ENCODE results near the gene USP15. TPM values are rescaled to one million over a fixed set of nuclear protein-coding genes. Genes with fewer than 3 reads are reported as not detected.
"Not testable (repeated sequence)": the region's sequence is repeated elsewhere in the genome, so short reads cannot be mapped to it uniquely, and the experiment has no call there.

The USP15 gene
- total RNA-seq, 1 experiment from 2014 or later: 25.8 TPM

DNA sequence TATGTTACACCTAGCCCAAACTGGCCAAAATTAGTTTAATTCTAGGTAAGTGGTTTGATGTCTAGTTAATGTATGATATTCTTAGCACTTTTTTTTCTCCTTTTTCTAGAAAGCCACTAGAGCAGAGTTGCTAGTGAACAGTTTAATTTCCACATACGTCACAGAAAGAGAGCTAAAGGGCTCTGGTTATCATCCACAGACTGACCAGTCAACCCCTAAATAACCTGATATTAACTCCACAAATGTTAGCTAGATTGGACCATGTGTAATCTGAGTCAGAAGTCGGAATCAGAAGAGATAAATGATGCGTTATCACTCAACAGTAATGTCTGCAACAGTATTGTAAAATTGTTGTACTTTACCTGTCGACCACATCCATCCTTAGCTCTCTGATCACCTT is 74.9 kb downstream of the USP15 start:
- Histone ChIP-seq H3K4me2 (no peak overlapping the region), H4K20me1 (ENCODE audit: insufficient read depth) (no peaks in the 10 kb centered on the region; the same call in 1 of the 2 replicates), H3K27ac (no peak overlapping the region), H3K4me1 (replicated peaks; ENCODE audit: insufficient read depth) (no peaks in the 10 kb centered on the region), H3K9me2 (ENCODE audit: insufficient read depth) (no peaks in the 10 kb centered on the region), H3K4me3 (no peak overlapping the region), H2AFZ (no peak overlapping the region), H3K79me2 (ENCODE audit: low read depth) (no peaks in the 10 kb centered on the region), H3F3A (ENCODE audit: insufficient read depth, low read depth) (no peaks in the 10 kb centered on the region), H3K27me3 (ENCODE audit: insufficient read depth, low read depth) (no peaks in the 10 kb centered on the region), H3K9me3 (ENCODE audit: insufficient read depth, low read depth) (no peaks in the 10 kb centered on the region), H3K36me3 (ENCODE audit: low read depth) (no peaks in the 10 kb centered on the region)
- intact Hi-C loops (cut with micrococcal nuclease; ENCODE audit: unreplicated experiment): no loop called here
- no TSS peak for BruUV-seq (replicated peaks)
- ChIA-PET POLR2A (ENCODE audit: unreplicated experiment) (no interaction called here), CTCF (no interaction called here)
- DNase-seq: no peak
- no peak for TF ChIP-seq EZH2 (IDR thresholded peaks at IDR 0.05; ENCODE audit: low read depth)
- TF ChIP-seq, protein P1, sequence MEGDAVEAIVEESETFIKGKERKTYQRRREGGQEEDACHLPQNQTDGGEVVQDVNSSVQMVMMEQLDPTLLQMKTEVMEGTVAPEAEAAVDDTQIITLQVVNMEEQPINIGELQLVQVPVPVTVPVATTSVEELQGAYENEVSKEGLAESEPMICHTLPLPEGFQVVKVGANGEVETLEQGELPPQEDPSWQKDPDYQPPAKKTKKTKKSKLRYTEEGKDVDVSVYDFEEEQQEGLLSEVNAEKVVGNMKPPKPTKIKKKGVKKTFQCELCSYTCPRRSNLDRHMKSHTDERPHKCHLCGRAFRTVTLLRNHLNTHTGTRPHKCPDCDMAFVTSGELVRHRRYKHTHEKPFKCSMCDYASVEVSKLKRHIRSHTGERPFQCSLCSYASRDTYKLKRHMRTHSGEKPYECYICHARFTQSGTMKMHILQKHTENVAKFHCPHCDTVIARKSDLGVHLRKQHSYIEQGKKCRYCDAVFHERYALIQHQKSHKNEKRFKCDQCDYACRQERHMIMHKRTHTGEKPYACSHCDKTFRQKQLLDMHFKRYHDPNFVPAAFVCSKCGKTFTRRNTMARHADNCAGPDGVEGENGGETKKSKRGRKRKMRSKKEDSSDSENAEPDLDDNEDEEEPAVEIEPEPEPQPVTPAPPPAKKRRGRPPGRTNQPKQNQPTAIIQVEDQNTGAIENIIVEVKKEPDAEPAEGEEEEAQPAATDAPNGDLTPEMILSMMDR (conservative IDR thresholded peaks at IDR 0.05): no peak

DNA sequence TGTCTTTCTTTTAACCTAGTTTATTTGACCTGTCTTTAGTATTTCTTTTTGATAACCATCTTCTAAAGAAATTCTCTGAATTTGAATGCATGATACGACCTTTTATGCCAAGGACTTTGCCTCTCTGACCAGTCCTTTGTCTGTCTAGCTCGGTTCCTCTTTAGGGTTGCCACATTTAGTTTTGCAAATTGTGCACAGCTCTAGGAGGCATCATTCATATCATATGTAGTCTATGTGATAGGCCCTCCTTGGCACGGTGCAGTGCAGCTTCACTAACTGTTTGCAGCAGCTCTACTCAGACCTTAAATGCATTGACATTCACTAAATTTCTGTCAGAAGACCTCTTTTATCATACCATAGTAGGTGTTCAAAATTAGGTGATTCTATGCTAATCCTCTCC is 75.6 kb downstream of the USP15 start:
- H3K27me3 ChIP-seq (ENCODE audit: insufficient read depth, low read depth): no peaks in the 10 kb centered on the region
- no peaks in the 10 kb centered on the region for H3K79me2 ChIP-seq (ENCODE audit: low read depth)
- no peak for TF ChIP-seq EZH2 (IDR thresholded peaks at IDR 0.05; ENCODE audit: low read depth)
- TF ChIP-seq, protein P1 (conservative IDR thresholded peaks at IDR 0.05): no peak
- H3K4me3 ChIP-seq: no peak overlapping the region
- H2AFZ ChIP-seq: no peak overlapping the region
- H3K9me3 ChIP-seq (ENCODE audit: insufficient read depth, low read depth): no peaks in the 10 kb centered on the region
- no TSS peak for BruUV-seq (replicated peaks)
- H3K9me2 ChIP-seq (ENCODE audit: insufficient read depth): no peaks in the 10 kb centered on the region
- H3K27ac ChIP-seq: no peak overlapping the region
- POLR2A ChIA-PET (ENCODE audit: unreplicated experiment): no interaction called here
- intact Hi-C loops (cut with micrococcal nuclease; ENCODE audit: unreplicated experiment): no loop called here
- no peaks in the 10 kb centered on the region; the same call in 1 of the 2 replicates for H4K20me1 ChIP-seq (ENCODE audit: insufficient read depth)
- H3F3A ChIP-seq (ENCODE audit: insufficient read depth, low read depth): no peaks in the 10 kb centered on the region
- no peaks in the 10 kb centered on the region for H3K4me1 ChIP-seq (replicated peaks; ENCODE audit: insufficient read depth)
- no peak for DNase-seq
- no peaks in the 10 kb centered on the region for H3K36me3 ChIP-seq (ENCODE audit: low read depth)
- no peak overlapping the region for H3K4me2 ChIP-seq
- CTCF ChIA-PET: no interaction called here

DNA sequence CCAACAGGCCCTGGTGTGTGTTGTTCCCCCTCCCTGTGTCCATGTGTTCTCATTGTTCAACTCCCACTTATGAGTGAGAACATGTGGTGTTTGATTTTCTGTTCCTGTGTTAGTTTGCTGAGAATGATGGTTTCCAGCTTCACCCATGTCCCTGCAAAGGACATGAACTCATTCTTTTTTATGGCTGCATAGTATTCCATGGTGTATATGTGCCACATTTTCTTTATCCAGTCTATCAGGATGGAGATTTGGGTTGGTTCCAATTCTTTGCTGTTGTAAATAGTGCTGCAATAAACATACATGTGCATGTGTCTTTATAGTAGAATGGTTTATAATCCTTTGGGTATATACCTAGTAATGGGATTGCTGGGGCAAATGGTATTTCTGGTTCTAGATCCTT is 77.4 kb downstream of the USP15 start:
- H3K4me1 ChIP-seq (replicated peaks; ENCODE audit: insufficient read depth); H3K9me3 ChIP-seq (ENCODE audit: insufficient read depth, low read depth); H3K9me2 ChIP-seq (ENCODE audit: insufficient read depth); POLR2A ChIA-PET (ENCODE audit: unreplicated experiment); H3K36me3 ChIP-seq (ENCODE audit: low read depth); H2AFZ ChIP-seq; H3K4me2 ChIP-seq; intact Hi-C loops (cut with micrococcal nuclease; ENCODE audit: unreplicated experiment); DNase-seq; H3K4me3 ChIP-seq; CTCF ChIA-PET; H3F3A ChIP-seq (ENCODE audit: insufficient read depth, low read depth); BruUV-seq (replicated peaks); H3K27ac ChIP-seq; H3K79me2 ChIP-seq (ENCODE audit: low read depth); H4K20me1 ChIP-seq (ENCODE audit: insufficient read depth); H3K27me3 ChIP-seq (ENCODE audit: insufficient read depth, low read depth): not testable (repeated sequence)

DNA sequence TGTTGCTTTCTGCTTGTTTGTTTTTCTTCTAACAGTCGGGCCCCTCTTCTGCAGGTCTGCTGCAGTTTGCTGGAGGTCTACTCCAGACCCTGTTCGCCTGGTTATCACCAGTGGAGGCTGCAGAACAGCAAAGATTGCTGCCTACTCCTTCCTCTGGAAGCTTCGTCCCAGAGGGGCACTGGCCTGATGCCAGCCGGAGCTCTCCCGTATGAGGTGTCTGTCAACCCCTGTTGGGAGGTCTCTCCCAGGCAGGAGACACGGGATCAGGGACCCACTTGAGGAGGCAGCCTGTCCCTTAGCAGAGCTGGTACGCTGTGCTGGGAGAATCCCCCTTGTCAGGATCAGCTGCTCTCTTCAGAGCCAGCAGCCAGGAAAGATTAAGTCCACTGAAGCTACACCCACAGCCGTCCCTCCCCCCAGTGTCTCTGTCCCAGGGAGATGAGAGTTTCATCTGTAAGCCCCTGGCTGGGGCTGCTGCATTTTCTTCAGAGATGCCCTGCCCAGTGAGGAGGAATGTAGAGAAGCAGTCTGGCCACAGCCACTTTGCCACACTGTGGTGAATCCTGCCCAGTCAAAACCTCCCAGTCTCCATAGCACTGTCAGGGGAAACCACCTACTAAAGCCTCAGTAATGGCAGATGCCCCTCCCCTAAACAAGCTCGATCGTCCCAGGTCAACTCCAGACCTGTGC is 82.6 kb downstream of the USP15 start:
- H3K4me2 ChIP-seq; H3F3A ChIP-seq (ENCODE audit: insufficient read depth, low read depth); H3K9me3 ChIP-seq (ENCODE audit: insufficient read depth, low read depth); H2AFZ ChIP-seq; intact Hi-C loops (cut with micrococcal nuclease; ENCODE audit: unreplicated experiment); POLR2A ChIA-PET (ENCODE audit: unreplicated experiment); H3K27me3 ChIP-seq (ENCODE audit: insufficient read depth, low read depth); CTCF ChIA-PET; DNase-seq; H3K36me3 ChIP-seq (ENCODE audit: low read depth); BruUV-seq (replicated peaks); H3K79me2 ChIP-seq (ENCODE audit: low read depth); H4K20me1 ChIP-seq (ENCODE audit: insufficient read depth); H3K4me3 ChIP-seq; H3K27ac ChIP-seq; H3K4me1 ChIP-seq (replicated peaks; ENCODE audit: insufficient read depth); H3K9me2 ChIP-seq (ENCODE audit: insufficient read depth): not testable (repeated sequence)

DNA sequence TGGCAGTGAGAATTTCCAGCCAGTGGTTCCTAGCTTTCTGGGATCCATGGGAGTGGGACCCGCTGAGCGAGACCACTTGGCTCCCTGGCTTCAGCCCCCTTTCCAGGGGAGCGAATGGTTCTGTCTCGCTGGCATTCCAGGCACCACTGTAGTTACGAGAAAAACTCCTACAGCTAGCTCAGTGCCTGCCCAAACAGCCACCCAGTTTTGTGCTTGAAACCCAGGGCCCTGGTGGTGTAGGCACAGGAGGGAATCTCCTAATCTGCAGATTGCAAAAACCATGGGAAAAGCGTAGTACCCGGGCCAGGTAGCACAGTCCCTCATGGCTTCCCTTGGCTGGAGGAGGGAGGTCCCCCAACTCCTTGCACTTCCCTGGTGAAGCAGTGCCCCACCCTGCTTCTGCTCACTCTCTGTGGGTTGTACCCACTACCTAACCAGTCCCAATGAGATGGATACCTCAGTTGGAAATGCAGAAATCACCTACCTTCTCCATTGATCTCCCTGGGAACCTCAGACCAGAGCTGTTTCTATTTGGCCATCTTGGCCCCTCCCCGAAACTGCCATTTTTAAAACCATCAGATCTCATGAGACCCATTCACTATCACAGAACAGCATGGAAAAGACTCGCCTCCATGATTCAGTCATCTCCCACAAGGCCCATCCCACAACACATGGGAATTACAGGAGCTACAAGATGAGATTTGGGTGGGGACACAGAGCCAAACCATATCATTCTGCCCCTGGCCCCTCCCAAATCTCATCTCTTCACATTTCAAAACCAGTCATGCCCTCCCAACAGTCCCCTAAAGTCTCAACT is 83.3 kb downstream of the USP15 start:
- H3K27me3 ChIP-seq (ENCODE audit: insufficient read depth, low read depth); DNase-seq; CTCF ChIA-PET: not testable (repeated sequence)

More for the DNA sequence above, 83.3 kb downstream of the USP15 start:
- H4K20me1 ChIP-seq (ENCODE audit: insufficient read depth); POLR2A ChIA-PET (ENCODE audit: unreplicated experiment); H3K4me1 ChIP-seq (replicated peaks; ENCODE audit: insufficient read depth); H3K4me2 ChIP-seq; H3K36me3 ChIP-seq (ENCODE audit: low read depth); BruUV-seq (replicated peaks); H3F3A ChIP-seq (ENCODE audit: insufficient read depth, low read depth); H2AFZ ChIP-seq; intact Hi-C loops (cut with micrococcal nuclease; ENCODE audit: unreplicated experiment); H3K9me3 ChIP-seq (ENCODE audit: insufficient read depth, low read depth); H3K9me2 ChIP-seq (ENCODE audit: insufficient read depth); H3K4me3 ChIP-seq; H3K27ac ChIP-seq; H3K79me2 ChIP-seq (ENCODE audit: low read depth): not testable (repeated sequence)

Measured in PC-9 (cell line).